H1 (cell line): Measurements from ENCODE around the gene SMIM24. TPM values are rescaled to one million over a fixed set of nuclear protein-coding genes. Genes with fewer than 3 reads are reported as not detected.

Source experiments
- CTCF ChIA-PET: fragments of 300-600 bp; sonication (Branson Sonifier 250); formaldehyde crosslinking; loops from one replicate; lab custom pipeline; 2021; ENCODE audit not compliant: partially characterized antibody; lab: Charles Lee
- POLR2A ChIA-PET: fragments of 300-600 bp; sonication (Branson Sonifier 250); formaldehyde crosslinking; loops from one replicate; lab custom pipeline; 2021; ENCODE audit warnings: inconsistent platforms; ENCODE audit not compliant: partially characterized antibody; lab: Charles Lee
- DNase-seq, 2 experiments: peaks; one replicate each; pipeline versions ENCODE4 v3.0.0 to v3.0.0-alpha.2; 2010 to 2022; ENCODE audit warnings: low spot score in 2 of 2, low read depth in 1 of 2, mixed read lengths in 1 of 2
- FAIRE-seq: peaks from 2 replicates; lab custom pipeline; 2011; peaks lifted over from hg19 to GRCh38; lab: Jason Lieb, UNC
- H2AFZ ChIP-seq: 2 replicates; pipeline ENCODE4 v1.8.1; 2012; ENCODE audit warnings: low read length, inconsistent platforms
- H2AK5ac ChIP-seq: 2 replicates; pipeline ENCODE4 v1.6.1; 2013; ENCODE audit warnings: low read depth, low read length
- H2BK120ac ChIP-seq: replicated peaks from 2 replicates; pipeline ENCODE3; 2013; ENCODE audit warnings: low read depth, low read length, inconsistent platforms
- H2BK12ac ChIP-seq: 2 replicates; pipeline ENCODE4 v1.6.1; 2013; ENCODE audit warnings: low read depth, low read length
- H2BK15ac ChIP-seq: 2 replicates; pipeline ENCODE4 v1.6.1; 2013; ENCODE audit warnings: low read length
- H2BK20ac ChIP-seq: 2 replicates; pipeline ENCODE4 v1.6.1; 2013; ENCODE audit warnings: low read length
- H2BK5ac ChIP-seq: 2 replicates; pipeline ENCODE4 v1.6.1; 2013; ENCODE audit warnings: low read depth, low read length
- H3K14ac ChIP-seq: 2 replicates; pipeline ENCODE4 v1.6.1; 2013; ENCODE audit warnings: inconsistent platforms; ENCODE audit not compliant: insufficient read length
- H3K18ac ChIP-seq: 2 replicates; pipeline ENCODE4 v1.6.1; 2013; ENCODE audit warnings: low read length; ENCODE audit errors: extremely low read depth
- H3K23ac ChIP-seq: 2 replicates; pipeline ENCODE4 v1.6.1; 2013; ENCODE audit warnings: inconsistent platforms; ENCODE audit not compliant: insufficient read length
- H3K23me2 ChIP-seq: 2 replicates; pipeline ENCODE4 v1.6.1; 2013; ENCODE audit warnings: low read depth, low read length
- H3K27ac ChIP-seq: 2 replicates; pipeline ENCODE4 v1.6.1; 2011; ENCODE audit warnings: low read depth, low read length, inconsistent platforms
- H3K27me3 ChIP-seq, 4 experiments: replicated peaks in 1 of 4; 1 replicate in 1 of 4; 2 replicates in 3 of 4; pipeline versions ENCODE4 v1.6.1 to v1.8.1; 2011 to 2013; ENCODE audit warnings: low read length in 3 of 4, mild to moderate bottlenecking in 3 of 4, inconsistent platforms in 2 of 4, mixed read lengths in 2 of 4, moderate library complexity in 1 of 4; ENCODE audit not compliant: control insufficient read depth in 3 of 4, insufficient read depth in 3 of 4; ENCODE audit errors: extremely low read depth in 1 of 4
- H3K36me3 ChIP-seq, 4 experiments: 2 replicates each; pipeline versions ENCODE4 v1.6.1 to v1.8.1; 2011 to 2013; ENCODE audit warnings: mild to moderate bottlenecking in 4 of 4, low read length in 3 of 4, moderate library complexity in 2 of 4, control low read depth in 1 of 4, inconsistent platforms in 1 of 4; ENCODE audit not compliant: insufficient read depth in 4 of 4, control insufficient read depth in 2 of 4
- H3K4ac ChIP-seq: replicated peaks from 2 replicates; pipeline ENCODE3; 2013; ENCODE audit warnings: low read length, low read depth, mixed read lengths, inconsistent platforms; ENCODE audit not compliant: insufficient read length
- H3K4me1 ChIP-seq, 4 experiments: replicated peaks in 1 of 4; 1 replicate in 1 of 4; 2 replicates in 3 of 4; pipeline versions ENCODE4 v1.6.1 to v1.8.1; 2011 to 2013; ENCODE audit warnings: low read length in 3 of 4, inconsistent platforms in 2 of 4, mixed read lengths in 1 of 4; ENCODE audit not compliant: insufficient read depth in 4 of 4, control insufficient read depth in 3 of 4
- H3K4me2 ChIP-seq, 2 experiments: 2 replicates each; pipeline versions ENCODE4 v1.6.1 to v1.8.1; 2011 to 2013; ENCODE audit warnings: low read depth in 2 of 2, low read length in 2 of 2, control low read depth in 1 of 2, inconsistent platforms in 1 of 2, mild to moderate bottlenecking in 1 of 2; ENCODE audit not compliant: insufficient read depth in 1 of 2
- H3K4me3 ChIP-seq, 4 experiments: fragments of 200-600, 300-600 bp in 1 of 4; sonication (generic), shearing (Covaris generic), sonication (Bioruptor Twin) in 1 of 4; 2 replicates each; pipeline versions ENCODE4 v1.5.1 to v1.8.1; 2011 to 2016; ENCODE audit warnings: low read length in 4 of 4, low read depth in 3 of 4, control low read depth in 2 of 4, inconsistent platforms in 2 of 4, mild to moderate bottlenecking in 2 of 4, mixed read lengths in 1 of 4, moderate library complexity in 1 of 4; ENCODE audit not compliant: insufficient read depth in 2 of 4; ENCODE audit errors: extremely low read depth in 1 of 4
- H3K56ac ChIP-seq: replicated peaks from 2 replicates; pipeline ENCODE3; 2013; ENCODE audit warnings: low read depth, mild to moderate bottlenecking, mixed read lengths, low read length, inconsistent platforms; ENCODE audit not compliant: insufficient read length
- H3K79me1 ChIP-seq: 2 replicates; pipeline ENCODE4 v1.6.1; 2013; ENCODE audit warnings: low read depth, low read length, control low read depth
- H3K79me2 ChIP-seq, 2 experiments: 2 replicates each; pipeline versions ENCODE4 v1.6.1 to v1.8.1; 2012 to 2013; ENCODE audit warnings: low read length in 2 of 2, mild to moderate bottlenecking in 2 of 2, inconsistent platforms in 1 of 2; ENCODE audit not compliant: insufficient read depth in 2 of 2, control insufficient read depth in 1 of 2
- H3K9ac ChIP-seq, 4 experiments: replicated peaks in 1 of 4; 1 replicate in 1 of 4; 2 replicates in 3 of 4; pipeline versions ENCODE4 v1.6.1 to v1.8.1; 2011 to 2013; ENCODE audit warnings: low read depth in 3 of 4, low read length in 3 of 4, control low read depth in 2 of 4, mild to moderate bottlenecking in 2 of 4, moderate library complexity in 2 of 4, inconsistent platforms in 1 of 4; ENCODE audit errors: extremely low read depth in 1 of 4
- H3K9me3 ChIP-seq, 2 experiments: 2 replicates each; pipeline versions ENCODE4 v1.6.1 to v1.8.1; 2012 to 2013; ENCODE audit warnings: mild to moderate bottlenecking in 2 of 2, moderate library complexity in 2 of 2, control low read depth in 1 of 2, inconsistent platforms in 1 of 2, low read depth in 1 of 2, low read length in 1 of 2, mixed read lengths in 1 of 2; ENCODE audit not compliant: insufficient read depth in 2 of 2
- H4K20me1 ChIP-seq, 2 experiments: replicated peaks in 1 of 2; 2 replicates each; pipeline versions ENCODE3 to v1.8.1; 2011 to 2013; ENCODE audit warnings: inconsistent platforms in 2 of 2, low read length in 2 of 2, mild to moderate bottlenecking in 1 of 2; ENCODE audit not compliant: insufficient read depth in 2 of 2, control insufficient read depth in 1 of 2
- H4K5ac ChIP-seq: 2 replicates; pipeline ENCODE4 v1.6.1; 2013; ENCODE audit warnings: low read length, low read depth, mixed read lengths, inconsistent platforms; ENCODE audit not compliant: insufficient read length
- H4K8ac ChIP-seq: 2 replicates; pipeline ENCODE4 v1.8.0; 2013; ENCODE audit warnings: mild to moderate bottlenecking, moderate library complexity, low read length, inconsistent platforms; ENCODE audit not compliant: insufficient read depth; ENCODE audit errors: extremely low read depth
- H4K91ac ChIP-seq: replicated peaks from 2 replicates; pipeline ENCODE3; 2013; ENCODE audit warnings: low read length, mixed read lengths, inconsistent platforms; ENCODE audit not compliant: insufficient read length
- CEBPB ChIP-seq: IDR thresholded peaks from 2 replicates; pipeline ENCODE4 v1.6.1; 2012; ENCODE audit warnings: low read depth, low read length
- E2F6 ChIP-seq: IDR thresholded peaks from 2 replicates; pipeline ENCODE4 v1.6.1; 2012; ENCODE audit warnings: inconsistent platforms
- JUN ChIP-seq: IDR thresholded peaks from 2 replicates; pipeline ENCODE4 v1.6.1; 2011; ENCODE audit warnings: low read depth, mild to moderate bottlenecking, improper control_type of control experiment, low read length
- RFX5 ChIP-seq: IDR thresholded peaks from 2 replicates; pipeline ENCODE4 v1.6.1; 2011; ENCODE audit warnings: low read depth, low read length, improper control_type of control experiment, borderline replicate concordance
- WGBS, 2 experiments: shearing (Covaris generic) in 1 of 2; methylation state at CpG; one replicate each; pipeline versions ENCODE4 v1.1.6 to v1.1.7; 2013 to 2015; ENCODE audit warnings: low lambda C conversion rate in 2 of 2, mixed read lengths in 2 of 2, inconsistent platforms in 1 of 2, low coverage in 1 of 2, missing lambda C conversion rate in 1 of 2; ENCODE audit not compliant: insufficient replicate concordance in 2 of 2, insufficient coverage in 1 of 2, insufficient read length in 1 of 2; ENCODE audit errors: extremely low coverage in 1 of 2, missing lambda C conversion rate in 1 of 2; 5-methylcytosine and 5-hydroxymethylcytosine counted together
- polyA plus RNA-seq, 7 experiments: library from polyadenylated mRNA; depleted of rRNA in 3 of 7; stranded (reverse) in 5 of 7; unstranded in 2 of 7; fragments of >200 nt in 5 of 7; fragments of 200-250 nt in 2 of 7; gene quantifications; 1 replicate in 5 of 7; 2 replicates in 1 of 7; 4 replicates in 1 of 7; pipeline versions ENCODE4 v1.2.1 to v1.2.3, GENCODE V29; 2011 to 2013; ENCODE audit warnings: missing spikeins in 2 of 7, mixed read lengths in 2 of 7
- total RNA-seq: library from RNA; stranded (reverse); fragmentation: NEBNext Ultra II Directional; extraction: Animal tissue kit (Norgen Biotek cat#: 25700); gene quantifications from 2 replicates; pipeline ENCODE4 v1.2.1, GENCODE V29; 2021

SMIM24 gene
- total and polyA plus RNA-seq, 2 of the 8 experiments (the other 6 are each of a cell fraction or from before 2014, with no cell fraction given): 3.8 to 4.5 TPM

- no peak overlapping the region for H4K5ac ChIP-seq
- DNase-seq (no peak), FAIRE-seq (no peak)
- H2AK5ac ChIP-seq: peak overlapping the region; percentile 11
- H3K27ac ChIP-seq: peak overlapping the region; percentile 100
- H3K36me3 ChIP-seq: peaks cover 2 to 16% (median 6%) of the 10 kb centered on the region in 4 experiments; a peak in 6 of 8 replicates
- H3K4me3 ChIP-seq: peak overlapping the region; percentile 77 to 98 (median 92)
- H3K18ac ChIP-seq: no peak overlapping the region
- H3K23me2 ChIP-seq: peaks cover 7% of the 10 kb centered on the region
- H2BK20ac ChIP-seq: no peak overlapping the region
- peak overlapping the region; percentile 52 for H3K56ac ChIP-seq
- peak overlapping the region; percentile 88 to 100 (median 96) for H3K9ac ChIP-seq
- H3K9me3 ChIP-seq: no peaks in the 10 kb centered on the region
- ChIA-PET POLR2A (interaction anchor here (0.7 to 6.1 kb wide), 5 partner anchors 11 to 57 kb away, joined by 3 to 58 read pairs (median 5); partner anchors contain the start of gene SMIM24), CTCF (interaction anchor here (0.6 to 2.2 kb wide), 7 partner anchors 14 to 1490 kb away, joined by 3 to 8 read pairs (median 3); no protein-coding TSS in a partner anchor)
- H3K27me3 ChIP-seq: no peaks in the 10 kb centered on the region
- peak overlapping the region; percentile 89 to 94 for H3K4me2 ChIP-seq
- H4K91ac ChIP-seq: no peak overlapping the region
- peaks cover 0 to 30% of the 10 kb centered on the region in 2 experiments; a peak in 2 of 4 replicates for H3K79me2 ChIP-seq
- no peak overlapping the region for H2BK15ac ChIP-seq
- H3K23ac ChIP-seq: no peak overlapping the region
- H4K20me1 ChIP-seq: peaks cover 1 to 8% of the 10 kb centered on the region in 2 experiments
- H3K4ac ChIP-seq: peak overlapping the region; percentile 46
- peak overlapping the region; percentile 100; the same call in 1 of the 2 replicates for H2BK5ac ChIP-seq
- H4K8ac ChIP-seq: peak overlapping the region; percentile 99; the same call in 1 of the 2 replicates
- TF ChIP-seq E2F6 (no peak), CEBPB (no peak), JUN (no peak), RFX5 (no peak)
- no peak overlapping the region for H2BK120ac ChIP-seq
- WGBS, 2 experiments: 33% methylated on average over 18 of the region's 18 CpGs; no CpG with 5 or more reads in 1 of the 2 experiments
- H3K14ac ChIP-seq: no peak overlapping the region
- no peaks in the 10 kb centered on the region; a peak in 3 of 7 replicates for H3K4me1 ChIP-seq
- no peak overlapping the region for H2AFZ ChIP-seq
- H2BK12ac ChIP-seq: no peak overlapping the region; the same call in 1 of the 2 replicates
- H3K79me1 ChIP-seq: peaks cover 6% of the 10 kb centered on the region
Observed at GRCh38 chr19:3499738-3500428, 19.6 kb upstream of the SMIM24 start.
